HL-60 (cell line): ENCODE measurements around the gene CACNA1D.

Experiments used
- POLR2AphosphoS5 ChIP-seq: IDR thresholded peaks from 2 replicates; pipeline ENCODE4 v1.6.1; 2012; ENCODE audit warnings: low read depth
- SPI1 ChIP-seq: IDR thresholded peaks from 2 replicates; pipeline ENCODE4 v1.6.1; 2012; ENCODE audit warnings: low read depth, mild to moderate bottlenecking, borderline replicate concordance
- TF ChIP-seq, protein P1 (sequence below): IDR thresholded peaks from 2 replicates; pipeline ENCODE4 v1.6.1; 2012; ENCODE audit warnings: low read depth; ENCODE audit not compliant: insufficient replicate concordance
- TF ChIP-seq, protein P2 (sequence below): IDR thresholded peaks from one replicate; pipeline ENCODE4 v1.5.1; 2011; ENCODE audit warnings: low read length, control low read depth, inconsistent platforms; ENCODE audit not compliant: insufficient read depth

DNA sequence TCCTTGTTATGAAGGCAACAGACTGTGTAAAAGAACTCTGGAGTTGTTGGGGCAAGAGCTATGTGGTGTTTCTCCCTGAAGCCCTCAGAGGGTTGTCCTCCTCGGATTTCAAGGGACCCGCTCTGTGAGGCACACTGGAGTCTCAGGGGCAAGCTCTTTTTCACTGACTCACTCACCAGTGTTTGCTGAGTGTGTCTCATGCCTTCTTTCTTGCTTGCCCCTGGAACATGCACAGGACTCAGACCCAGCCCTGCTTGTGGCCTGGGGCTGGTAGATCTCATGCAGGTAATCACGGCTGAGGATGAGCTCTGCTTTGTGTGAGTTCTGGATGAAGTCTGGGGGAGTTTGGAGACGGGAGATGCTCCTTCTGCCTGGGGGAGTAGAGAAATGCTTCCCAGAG, 93.7 kb downstream of the CACNA1D start:
- TF ChIP-seq, protein P1, sequence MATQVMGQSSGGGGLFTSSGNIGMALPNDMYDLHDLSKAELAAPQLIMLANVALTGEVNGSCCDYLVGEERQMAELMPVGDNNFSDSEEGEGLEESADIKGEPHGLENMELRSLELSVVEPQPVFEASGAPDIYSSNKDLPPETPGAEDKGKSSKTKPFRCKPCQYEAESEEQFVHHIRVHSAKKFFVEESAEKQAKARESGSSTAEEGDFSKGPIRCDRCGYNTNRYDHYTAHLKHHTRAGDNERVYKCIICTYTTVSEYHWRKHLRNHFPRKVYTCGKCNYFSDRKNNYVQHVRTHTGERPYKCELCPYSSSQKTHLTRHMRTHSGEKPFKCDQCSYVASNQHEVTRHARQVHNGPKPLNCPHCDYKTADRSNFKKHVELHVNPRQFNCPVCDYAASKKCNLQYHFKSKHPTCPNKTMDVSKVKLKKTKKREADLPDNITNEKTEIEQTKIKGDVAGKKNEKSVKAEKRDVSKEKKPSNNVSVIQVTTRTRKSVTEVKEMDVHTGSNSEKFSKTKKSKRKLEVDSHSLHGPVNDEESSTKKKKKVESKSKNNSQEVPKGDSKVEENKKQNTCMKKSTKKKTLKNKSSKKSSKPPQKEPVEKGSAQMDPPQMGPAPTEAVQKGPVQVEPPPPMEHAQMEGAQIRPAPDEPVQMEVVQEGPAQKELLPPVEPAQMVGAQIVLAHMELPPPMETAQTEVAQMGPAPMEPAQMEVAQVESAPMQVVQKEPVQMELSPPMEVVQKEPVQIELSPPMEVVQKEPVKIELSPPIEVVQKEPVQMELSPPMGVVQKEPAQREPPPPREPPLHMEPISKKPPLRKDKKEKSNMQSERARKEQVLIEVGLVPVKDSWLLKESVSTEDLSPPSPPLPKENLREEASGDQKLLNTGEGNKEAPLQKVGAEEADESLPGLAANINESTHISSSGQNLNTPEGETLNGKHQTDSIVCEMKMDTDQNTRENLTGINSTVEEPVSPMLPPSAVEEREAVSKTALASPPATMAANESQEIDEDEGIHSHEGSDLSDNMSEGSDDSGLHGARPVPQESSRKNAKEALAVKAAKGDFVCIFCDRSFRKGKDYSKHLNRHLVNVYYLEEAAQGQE = no peak
- TF ChIP-seq, protein P2, sequence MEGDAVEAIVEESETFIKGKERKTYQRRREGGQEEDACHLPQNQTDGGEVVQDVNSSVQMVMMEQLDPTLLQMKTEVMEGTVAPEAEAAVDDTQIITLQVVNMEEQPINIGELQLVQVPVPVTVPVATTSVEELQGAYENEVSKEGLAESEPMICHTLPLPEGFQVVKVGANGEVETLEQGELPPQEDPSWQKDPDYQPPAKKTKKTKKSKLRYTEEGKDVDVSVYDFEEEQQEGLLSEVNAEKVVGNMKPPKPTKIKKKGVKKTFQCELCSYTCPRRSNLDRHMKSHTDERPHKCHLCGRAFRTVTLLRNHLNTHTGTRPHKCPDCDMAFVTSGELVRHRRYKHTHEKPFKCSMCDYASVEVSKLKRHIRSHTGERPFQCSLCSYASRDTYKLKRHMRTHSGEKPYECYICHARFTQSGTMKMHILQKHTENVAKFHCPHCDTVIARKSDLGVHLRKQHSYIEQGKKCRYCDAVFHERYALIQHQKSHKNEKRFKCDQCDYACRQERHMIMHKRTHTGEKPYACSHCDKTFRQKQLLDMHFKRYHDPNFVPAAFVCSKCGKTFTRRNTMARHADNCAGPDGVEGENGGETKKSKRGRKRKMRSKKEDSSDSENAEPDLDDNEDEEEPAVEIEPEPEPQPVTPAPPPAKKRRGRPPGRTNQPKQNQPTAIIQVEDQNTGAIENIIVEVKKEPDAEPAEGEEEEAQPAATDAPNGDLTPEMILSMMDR = no peak
- TF ChIP-seq POLR2AphosphoS5 (no peak), SPI1 (no peak)
